HG02885 (cell line): Measurements from ENCODE around the gene JUP.
"Not testable (repeated sequence)": the region's sequence is repeated elsewhere in the genome, so short reads cannot be mapped to it uniquely, and the experiment has no call there.

Experiments
- ATAC-seq: cut with Tn5 transposase; IDR thresholded peaks from one replicate; pipeline ENCODE4 v1.9.1; 2021; ENCODE audit warnings: mild to moderate bottlenecking; ENCODE audit not compliant: unreplicated experiment, poor library complexity

JUP gene

GRCh38 chr17:41786227-41787020 lies at the start of gene JUP:
TSS of gene JUP (minus strand) at chr17:41786711. CDS start at chr17:41771854, 14,857 bp downstream.
- peak; percentile 87 for ATAC-seq

GRCh38 chr17:41835800-41836549 lies 49.5 kb upstream of the JUP start, which contains the start of gene NT5C3B:
TSS of gene NT5C3B (minus strand) at chr17:41836232. CDS start at chr17:41836193, 39 bp downstream.
- ATAC-seq, result peak; percentile 48

- ATAC-seq, result peak; percentile 23
Observed at GRCh38 chr17:41835214-41835799, 48.8 kb upstream of the JUP start.

- ATAC-seq, result not testable (repeated sequence)
Observed at GRCh38 chr17:41829961-41830360, 43.5 kb upstream of the JUP start.

GRCh38 chr17:41825175-41825845 lies 38.8 kb upstream of the JUP start:
- no peak for ATAC-seq

GRCh38 chr17:41824086-41824485 lies 37.6 kb upstream of the JUP start:
- no peak for ATAC-seq

GRCh38 chr17:41823580-41823979 lies 37.1 kb upstream of the JUP start:
- no peak for ATAC-seq

- ATAC-seq, result no peak
Observed at GRCh38 chr17:41823141-41823524, 36.6 kb upstream of the JUP start.

- ATAC-seq, result no peak
Observed at GRCh38 chr17:41822216-41823140, 36.0 kb upstream of the JUP start.

- no peak for ATAC-seq
Observed at GRCh38 chr17:41821776-41822175, 35.3 kb upstream of the JUP start.

- no peak for ATAC-seq
Observed at GRCh38 chr17:41818024-41818423, 31.5 kb upstream of the JUP start.

GRCh38 chr17:41816637-41817320 lies 30.3 kb upstream of the JUP start:
- ATAC-seq, result no peak

- ATAC-seq, result no peak
Observed at GRCh38 chr17:41814195-41814594, 27.7 kb upstream of the JUP start.

GRCh38 chr17:41813699-41814124 lies 27.2 kb upstream of the JUP start:
- ATAC-seq, result no peak

- ATAC-seq, result no peak
Observed at GRCh38 chr17:41813152-41813680, 26.7 kb upstream of the JUP start.

- ATAC-seq, result no peak
Observed at GRCh38 chr17:41812381-41813151, 26.1 kb upstream of the JUP start, which contains the start of gene FKBP10. TSS of gene FKBP10 (plus strand) at chr17:41813004. CDS start at chr17:41813035, 31 bp downstream.

GRCh38 chr17:41811549-41812380 lies 25.3 kb upstream of the JUP start, which contains the start of gene P3H4:
TSS of gene P3H4 (minus strand) at chr17:41811949. CDS start at chr17:41811915, 34 bp downstream.
- ATAC-seq, result peak; percentile 69
